BLaER1 (cell line): ENCODE measurements around the gene PTOV1.
A peak's percentile ranks its signal among the peaks of the same experiment; 100 is the strongest.

ENCODE experiments used
- H3K27ac ChIP-seq: shearing (Covaris generic); formaldehyde crosslinking; 2 replicates; pipeline ENCODE4 v1.8.1; 2022
- H3K27me3 ChIP-seq: shearing (Covaris generic); formaldehyde crosslinking; 2 replicates; pipeline ENCODE4 v1.8.1; 2022
- H3K36me3 ChIP-seq: shearing (Covaris generic); formaldehyde crosslinking; 2 replicates; pipeline ENCODE4 v1.8.1; 2022
- H3K4me1 ChIP-seq: shearing (Covaris generic); formaldehyde crosslinking; 2 replicates; pipeline ENCODE4 v1.8.1; 2022
- H3K4me2 ChIP-seq: shearing (Covaris generic); formaldehyde crosslinking; 2 replicates; pipeline ENCODE4 v1.8.1; 2022
- H3K4me3 ChIP-seq: shearing (Covaris generic); formaldehyde crosslinking; 2 replicates; pipeline ENCODE4 v1.8.1; 2022
- H3K9ac ChIP-seq: shearing (Covaris generic); formaldehyde crosslinking; 2 replicates; pipeline ENCODE4 v1.8.1; 2022
- H3K9me3 ChIP-seq: shearing (Covaris generic); formaldehyde crosslinking; 2 replicates; pipeline ENCODE4 v1.8.1; 2022
- H4K20me1 ChIP-seq: shearing (Covaris generic); formaldehyde crosslinking; 2 replicates; pipeline ENCODE4 v1.8.1; 2022
- Cebpa-rat ChIP-seq: shearing (Covaris generic); IDR thresholded peaks from 2 replicates; pipeline ENCODE4 v1.8.1; 2022

The PTOV1 gene

GRCh38 chr19:49884109-49884508, 33.1 kb downstream of the PTOV1 start:
- peak overlapping the region; percentile 73 for H3K27ac ChIP-seq
- H3K9me3 ChIP-seq, result peaks cover 6% of the 10 kb centered on the region; the same call in 1 of the 2 replicates
- peaks cover 70% of the 10 kb centered on the region for H3K36me3 ChIP-seq
- peak overlapping the region; percentile 81 for H3K4me2 ChIP-seq
- H3K9ac ChIP-seq, result peak overlapping the region; percentile 72
- peaks cover 71% of the 10 kb centered on the region for H3K4me1 ChIP-seq
- TF ChIP-seq Cebpa-rat, result no peak
- H3K4me3 ChIP-seq, result peak overlapping the region; percentile 22; the same call in 1 of the 2 replicates
- no peaks in the 10 kb centered on the region for H4K20me1 ChIP-seq
- H3K27me3 ChIP-seq, result no peaks in the 10 kb centered on the region

GRCh38 chr19:49884760-49885159, 33.8 kb downstream of the PTOV1 start:
- peaks cover 6% of the 10 kb centered on the region; the same call in 1 of the 2 replicates for H3K9me3 ChIP-seq
- peak overlapping the region; percentile 73 for H3K27ac ChIP-seq
- peak overlapping the region; percentile 81 for H3K4me2 ChIP-seq
- peak overlapping the region; percentile 72 for H3K9ac ChIP-seq
- TF ChIP-seq Cebpa-rat, result no peak
- H3K4me3 ChIP-seq, result peak overlapping the region; percentile 22; the same call in 1 of the 2 replicates
- peaks cover 73% of the 10 kb centered on the region for H3K4me1 ChIP-seq
- H3K36me3 ChIP-seq, result peaks cover 75% of the 10 kb centered on the region
- no peaks in the 10 kb centered on the region for H3K27me3 ChIP-seq
- no peaks in the 10 kb centered on the region for H4K20me1 ChIP-seq

GRCh38 chr19:49887037-49887664, 36.2 kb downstream of the PTOV1 start:
- H3K9ac ChIP-seq, result no peak overlapping the region
- no peak for TF ChIP-seq Cebpa-rat
- peaks cover 76% of the 10 kb centered on the region for H3K4me1 ChIP-seq
- 0 out of 2 replicates have a peak overlapping the region, but pooled peaks have one; percentile 7 for H3K4me2 ChIP-seq
- H4K20me1 ChIP-seq, result no peaks in the 10 kb centered on the region
- H3K4me3 ChIP-seq, result no peak overlapping the region
- H3K36me3 ChIP-seq, result peaks cover 52% of the 10 kb centered on the region
- H3K9me3 ChIP-seq, result peaks cover 6% of the 10 kb centered on the region; the same call in 1 of the 2 replicates
- H3K27me3 ChIP-seq, result no peaks in the 10 kb centered on the region
- H3K27ac ChIP-seq, result 0 out of 2 replicates have a peak overlapping the region, but pooled peaks have one; percentile 18

- Histone ChIP-seq H3K9ac (no peak overlapping the region), H3K4me1 (peaks cover 76% of the 10 kb centered on the region), H3K36me3 (peaks cover 45% of the 10 kb centered on the region), H3K27ac (0 out of 2 replicates have a peak overlapping the region, but pooled peaks have one; percentile 18), H3K27me3 (no peaks in the 10 kb centered on the region), H3K4me3 (no peak overlapping the region), H3K4me2 (0 out of 2 replicates have a peak overlapping the region, but pooled peaks have one; percentile 7), H4K20me1 (no peaks in the 10 kb centered on the region), H3K9me3 (peaks cover 3% of the 10 kb centered on the region; the same call in 1 of the 2 replicates)
- no peak for TF ChIP-seq Cebpa-rat
These were observed 36.9 kb downstream of the PTOV1 start for GRCh38 chr19:49887665-49888509.

- Histone ChIP-seq H3K4me1 (peaks cover 72% of the 10 kb centered on the region), H3K9me3 (no peaks in the 10 kb centered on the region), H3K36me3 (peaks cover 39% of the 10 kb centered on the region), H3K27me3 (no peaks in the 10 kb centered on the region), H3K9ac (no peak overlapping the region), H3K27ac (no peak overlapping the region), H3K4me3 (no peak overlapping the region), H3K4me2 (no peak overlapping the region), H4K20me1 (no peaks in the 10 kb centered on the region)
- no peak for TF ChIP-seq Cebpa-rat
These were observed 37.5 kb downstream of the PTOV1 start for GRCh38 chr19:49888510-49888824.

GRCh38 chr19:49889038-49889686, 38.2 kb downstream of the PTOV1 start:
- no peak overlapping the region for H3K27ac ChIP-seq
- H3K9me3 ChIP-seq, result no peaks in the 10 kb centered on the region
- H3K4me1 ChIP-seq, result peaks cover 65% of the 10 kb centered on the region
- TF ChIP-seq Cebpa-rat, result no peak
- peaks cover 32% of the 10 kb centered on the region; the same call in 1 of the 2 replicates for H3K36me3 ChIP-seq
- H3K27me3 ChIP-seq, result no peaks in the 10 kb centered on the region
- no peak overlapping the region for H3K9ac ChIP-seq
- peak overlapping the region; percentile 98; the same call in 1 of the 2 replicates for H3K4me2 ChIP-seq
- H4K20me1 ChIP-seq, result no peaks in the 10 kb centered on the region
- no peak overlapping the region for H3K4me3 ChIP-seq

- Histone ChIP-seq H3K9me3 (no peaks in the 10 kb centered on the region), H3K27ac (peak overlapping the region; percentile 49; the same call in 1 of the 2 replicates), H3K4me2 (peak overlapping the region; percentile 98), H3K36me3 (peaks cover 25% of the 10 kb centered on the region; the same call in 1 of the 2 replicates), H3K9ac (peak overlapping the region; percentile 65; the same call in 1 of the 2 replicates), H3K4me1 (peaks cover 61% of the 10 kb centered on the region), H4K20me1 (no peaks in the 10 kb centered on the region), H3K27me3 (no peaks in the 10 kb centered on the region), H3K4me3 (peak overlapping the region; percentile 64)
- no peak for TF ChIP-seq Cebpa-rat
These were observed 38.9 kb downstream of the PTOV1 start for GRCh38 chr19:49889687-49890348.

GRCh38 chr19:49890349-49891311, 39.7 kb downstream of the PTOV1 start:
- H4K20me1 ChIP-seq, result no peaks in the 10 kb centered on the region
- no peak for TF ChIP-seq Cebpa-rat
- H3K36me3 ChIP-seq, result peaks cover 19% of the 10 kb centered on the region; the same call in 1 of the 2 replicates
- peak overlapping the region; percentile 68 for H3K27ac ChIP-seq
- peak overlapping the region; percentile 65; the same call in 1 of the 2 replicates for H3K9ac ChIP-seq
- peak overlapping the region; percentile 64 for H3K4me3 ChIP-seq
- peaks cover 61% of the 10 kb centered on the region for H3K4me1 ChIP-seq
- H3K27me3 ChIP-seq, result no peaks in the 10 kb centered on the region
- H3K4me2 ChIP-seq, result peak overlapping the region; percentile 98
- H3K9me3 ChIP-seq, result no peaks in the 10 kb centered on the region
